ENCODE measurements around the gene RET. TPM values are rescaled to one million over a fixed set of nuclear protein-coding genes. Genes with fewer than 3 reads are reported as not detected.
A peak's percentile ranks its signal among the peaks of the same experiment; 100 is the strongest.

Gene RET
- total RNA-seq, 1 experiment from 2014 or later: not detected

GRCh38 chr10:43048301-43049051, 28.4 kb upstream of the RET start:
- Histone ChIP-seq H3K27ac (ENCODE audit: low read length) (no peak overlapping the region), H3K4me1 (ENCODE audit: low read length) (no peaks in the 10 kb centered on the region), H3K36me3 (ENCODE audit: insufficient read depth, low read length) (no peaks in the 10 kb centered on the region), H3K4me2 (ENCODE audit: low read depth, low read length, poor library complexity, severe bottlenecking) (no peak overlapping the region), H3K79me2 (ENCODE audit: low read length) (no peaks in the 10 kb centered on the region), H3K4me3 (ENCODE audit: low read length) (no peak overlapping the region), H4K20me1 (ENCODE audit: insufficient read depth, low read depth, low read length) (no peaks in the 10 kb centered on the region), H2AFZ (ENCODE audit: low read length) (no peak overlapping the region), H3K9me3 (ENCODE audit: low read length) (no peaks in the 10 kb centered on the region), H3K27me3 (ENCODE audit: low read length) (no peaks in the 10 kb centered on the region), H3K9me2 (replicated peaks; ENCODE audit: insufficient read depth, low read length) (no peaks in the 10 kb centered on the region), H3K9ac (ENCODE audit: low read length) (no peak overlapping the region)
- peak; percentile 20 for DNase-seq

GRCh38 chr10:43049081-43049551, 27.8 kb upstream of the RET start:
- H3K9me2 ChIP-seq (replicated peaks; ENCODE audit: insufficient read depth, low read length): no peaks in the 10 kb centered on the region
- no peak overlapping the region for H3K9ac ChIP-seq (ENCODE audit: low read length)

GRCh38 chr10:43050011-43050410, 26.9 kb upstream of the RET start:
- Histone ChIP-seq H3K4me2 (ENCODE audit: low read depth, low read length, poor library complexity, severe bottlenecking) (no peak overlapping the region), H3K4me3 (ENCODE audit: low read length) (no peak overlapping the region), H3K27ac (ENCODE audit: low read length) (no peak overlapping the region), H3K9me3 (ENCODE audit: low read length) (no peaks in the 10 kb centered on the region), H2AFZ (ENCODE audit: low read length) (no peak overlapping the region), H3K36me3 (ENCODE audit: insufficient read depth, low read length) (no peaks in the 10 kb centered on the region), H3K4me1 (ENCODE audit: low read length) (no peaks in the 10 kb centered on the region), H3K27me3 (ENCODE audit: low read length) (no peaks in the 10 kb centered on the region), H3K9me2 (replicated peaks; ENCODE audit: insufficient read depth, low read length) (no peaks in the 10 kb centered on the region), H3K9ac (ENCODE audit: low read length) (no peak overlapping the region), H3K79me2 (ENCODE audit: low read length) (no peaks in the 10 kb centered on the region), H4K20me1 (ENCODE audit: insufficient read depth, low read depth, low read length) (no peaks in the 10 kb centered on the region)
- DNase-seq: no peak

More at GRCh38 chr10:43049081-43049551, 27.8 kb upstream of the RET start:
- Histone ChIP-seq H2AFZ (ENCODE audit: low read length) (no peak overlapping the region), H3K27ac (ENCODE audit: low read length) (no peak overlapping the region), H3K4me2 (ENCODE audit: low read depth, low read length, poor library complexity, severe bottlenecking) (no peak overlapping the region), H3K27me3 (ENCODE audit: low read length) (no peaks in the 10 kb centered on the region), H3K4me3 (ENCODE audit: low read length) (no peak overlapping the region), H3K9me3 (ENCODE audit: low read length) (no peaks in the 10 kb centered on the region), H3K4me1 (ENCODE audit: low read length) (no peaks in the 10 kb centered on the region), H3K79me2 (ENCODE audit: low read length) (no peaks in the 10 kb centered on the region), H3K36me3 (ENCODE audit: insufficient read depth, low read length) (no peaks in the 10 kb centered on the region), H4K20me1 (ENCODE audit: insufficient read depth, low read depth, low read length) (no peaks in the 10 kb centered on the region)
- no peak for DNase-seq

GRCh38 chr10:43053825-43054224, 23.0 kb upstream of the RET start:
- Histone ChIP-seq H3K4me2 (ENCODE audit: low read depth, low read length, poor library complexity, severe bottlenecking) (no peak overlapping the region), H3K9me2 (replicated peaks; ENCODE audit: insufficient read depth, low read length) (no peaks in the 10 kb centered on the region), H3K79me2 (ENCODE audit: low read length) (no peaks in the 10 kb centered on the region), H3K4me3 (ENCODE audit: low read length) (no peak overlapping the region), H2AFZ (ENCODE audit: low read length) (no peak overlapping the region), H3K27me3 (ENCODE audit: low read length) (no peaks in the 10 kb centered on the region), H3K9ac (ENCODE audit: low read length) (no peak overlapping the region), H3K4me1 (ENCODE audit: low read length) (no peaks in the 10 kb centered on the region), H3K36me3 (ENCODE audit: insufficient read depth, low read length) (no peaks in the 10 kb centered on the region), H3K27ac (ENCODE audit: low read length) (no peak overlapping the region), H4K20me1 (ENCODE audit: insufficient read depth, low read depth, low read length) (no peaks in the 10 kb centered on the region), H3K9me3 (ENCODE audit: low read length) (no peaks in the 10 kb centered on the region)
- no peak for DNase-seq

- no peak overlapping the region for H3K27ac ChIP-seq (ENCODE audit: low read length)
- no peak overlapping the region for H2AFZ ChIP-seq (ENCODE audit: low read length)
- peak; percentile 14 for DNase-seq
- no peak overlapping the region for H3K4me2 ChIP-seq (ENCODE audit: low read depth, low read length, poor library complexity, severe bottlenecking)
- H3K9me2 ChIP-seq (replicated peaks; ENCODE audit: insufficient read depth, low read length): no peaks in the 10 kb centered on the region
- H4K20me1 ChIP-seq (ENCODE audit: insufficient read depth, low read depth, low read length): no peaks in the 10 kb centered on the region
- no peak overlapping the region for H3K4me3 ChIP-seq (ENCODE audit: low read length)
- no peaks in the 10 kb centered on the region for H3K36me3 ChIP-seq (ENCODE audit: insufficient read depth, low read length)
- no peak overlapping the region for H3K9ac ChIP-seq (ENCODE audit: low read length)
- H3K27me3 ChIP-seq (ENCODE audit: low read length): no peaks in the 10 kb centered on the region
- no peaks in the 10 kb centered on the region for H3K9me3 ChIP-seq (ENCODE audit: low read length)
- no peaks in the 10 kb centered on the region for H3K79me2 ChIP-seq (ENCODE audit: low read length)
- H3K4me1 ChIP-seq (ENCODE audit: low read length): peaks cover under 1% of the 10 kb centered on the region
Measured at GRCh38 chr10:43054593-43054992, 22.3 kb upstream of the RET start.

- Histone ChIP-seq H3K4me2 (ENCODE audit: low read depth, low read length, poor library complexity, severe bottlenecking) (no peak overlapping the region), H3K4me3 (ENCODE audit: low read length) (no peak overlapping the region), H3K27ac (ENCODE audit: low read length) (no peak overlapping the region), H3K27me3 (ENCODE audit: low read length) (no peaks in the 10 kb centered on the region), H4K20me1 (ENCODE audit: insufficient read depth, low read depth, low read length) (no peaks in the 10 kb centered on the region), H3K36me3 (ENCODE audit: insufficient read depth, low read length) (no peaks in the 10 kb centered on the region), H3K79me2 (ENCODE audit: low read length) (no peaks in the 10 kb centered on the region), H3K9me3 (ENCODE audit: low read length) (no peaks in the 10 kb centered on the region), H2AFZ (ENCODE audit: low read length) (no peak overlapping the region), H3K9ac (ENCODE audit: low read length) (no peak overlapping the region), H3K9me2 (replicated peaks; ENCODE audit: insufficient read depth, low read length) (no peaks in the 10 kb centered on the region), H3K4me1 (ENCODE audit: low read length) (peaks cover 7% of the 10 kb centered on the region)
- DNase-seq: peak; percentile 17
Measured at GRCh38 chr10:43055217-43055616, 21.7 kb upstream of the RET start.

GRCh38 chr10:43055991-43056567, 20.8 kb upstream of the RET start:
- H4K20me1 ChIP-seq (ENCODE audit: insufficient read depth, low read depth, low read length): no peaks in the 10 kb centered on the region
- H3K4me1 ChIP-seq (ENCODE audit: low read length): peaks cover 10% of the 10 kb centered on the region
- no peak overlapping the region for H3K9ac ChIP-seq (ENCODE audit: low read length)
- no peaks in the 10 kb centered on the region for H3K79me2 ChIP-seq (ENCODE audit: low read length)
- no peak overlapping the region for H3K27ac ChIP-seq (ENCODE audit: low read length)
- H3K27me3 ChIP-seq (ENCODE audit: low read length): no peaks in the 10 kb centered on the region
- H3K4me3 ChIP-seq (ENCODE audit: low read length): no peak overlapping the region
- no peak overlapping the region for H3K4me2 ChIP-seq (ENCODE audit: low read depth, low read length, poor library complexity, severe bottlenecking)
- no peaks in the 10 kb centered on the region for H3K9me2 ChIP-seq (replicated peaks; ENCODE audit: insufficient read depth, low read length)
- no peaks in the 10 kb centered on the region for H3K36me3 ChIP-seq (ENCODE audit: insufficient read depth, low read length)
- DNase-seq: no peak
- no peaks in the 10 kb centered on the region for H3K9me3 ChIP-seq (ENCODE audit: low read length)
- no peak overlapping the region for H2AFZ ChIP-seq (ENCODE audit: low read length)

- Histone ChIP-seq H3K27me3 (ENCODE audit: low read length) (no peaks in the 10 kb centered on the region), H3K9me2 (replicated peaks; ENCODE audit: insufficient read depth, low read length) (no peaks in the 10 kb centered on the region), H3K27ac (ENCODE audit: low read length) (no peak overlapping the region), H3K4me2 (ENCODE audit: low read depth, low read length, poor library complexity, severe bottlenecking) (no peak overlapping the region), H4K20me1 (ENCODE audit: insufficient read depth, low read depth, low read length) (no peaks in the 10 kb centered on the region), H3K9ac (ENCODE audit: low read length) (no peak overlapping the region), H3K36me3 (ENCODE audit: insufficient read depth, low read length) (no peaks in the 10 kb centered on the region), H3K4me3 (ENCODE audit: low read length) (no peak overlapping the region), H3K9me3 (ENCODE audit: low read length) (no peaks in the 10 kb centered on the region), H2AFZ (ENCODE audit: low read length) (no peak overlapping the region), H3K4me1 (ENCODE audit: low read length) (peaks cover 10% of the 10 kb centered on the region), H3K79me2 (ENCODE audit: low read length) (no peaks in the 10 kb centered on the region)
- no peak for DNase-seq
Measured at GRCh38 chr10:43056568-43057011, 20.3 kb upstream of the RET start.

All from Karpas-422 (cell line).